Neural cell (in vitro differentiated cells): ENCODE results near the gene ABHD12. TPM values are rescaled to one million over a fixed set of nuclear protein-coding genes. Genes with fewer than 3 reads are reported as not detected.

Experiments
- H2AFZ ChIP-seq: fragments of 200-600, 300-800 bp; sonication (generic), shearing (Covaris generic); 2 replicates; pipeline ENCODE4 v1.6.0; 2014; ENCODE audit warnings: low read depth, mild to moderate bottlenecking, antibody characterized with exemption, low read length, moderate library complexity
- H3F3A ChIP-seq: fragments of 200-600 bp; shearing (Covaris generic); 2 replicates; pipeline ENCODE4 v1.6.1; 2016; ENCODE audit warnings: mild to moderate bottlenecking, moderate library complexity, mixed read lengths, antibody characterized with exemption, low read length; ENCODE audit not compliant: insufficient read depth, poor library complexity, severe bottlenecking
- H3K27ac ChIP-seq: fragments of 200-600, 300-800 bp; sonication (generic), shearing (Covaris generic); 2 replicates; pipeline ENCODE4 v1.5.1; 2014; ENCODE audit warnings: mild to moderate bottlenecking, low read length, moderate library complexity
- H3K27me3 ChIP-seq: fragments of 300-800, 200-600 bp; sonication (generic), shearing (Covaris generic); 2 replicates; pipeline ENCODE4 v1.6.0; 2014; ENCODE audit warnings: mild to moderate bottlenecking, low read depth, low read length, moderate library complexity; ENCODE audit not compliant: insufficient read depth
- H3K36me3 ChIP-seq: fragments of 300-800, 200-600 bp; sonication (generic), shearing (Covaris generic); 2 replicates; pipeline ENCODE4 v1.5.1; 2014; ENCODE audit warnings: mild to moderate bottlenecking, antibody characterized with exemption, low read length, moderate library complexity; ENCODE audit not compliant: insufficient read depth
- H3K4me2 ChIP-seq: fragments of 300-800, 200-600 bp; sonication (generic), shearing (Covaris generic); 2 replicates; pipeline ENCODE4 v1.6.0; 2014; ENCODE audit warnings: mild to moderate bottlenecking, low read length
- H3K4me3 ChIP-seq: fragments of 300-800, 200-600 bp; sonication (generic), shearing (Covaris generic); 2 replicates; pipeline ENCODE4 v1.5.1; 2014; ENCODE audit warnings: mild to moderate bottlenecking, low read length, moderate library complexity
- H3K79me2 ChIP-seq: fragments of 200-600 bp; shearing (Covaris generic); replicated peaks from 2 replicates; pipeline ENCODE4 v1.6.0; 2014; ENCODE audit warnings: mild to moderate bottlenecking, low read length, moderate library complexity; ENCODE audit not compliant: insufficient read depth
- H3K9ac ChIP-seq: fragments of 300-800, 200-600 bp; sonication (generic), shearing (Covaris generic); 2 replicates; pipeline ENCODE4 v1.6.1; 2016; ENCODE audit warnings: mild to moderate bottlenecking, low read length, mixed read lengths
- H3K9me2 ChIP-seq: fragments of 200-600 bp; shearing (Covaris generic); 2 replicates; pipeline ENCODE4 v1.6.1; 2016; ENCODE audit warnings: mild to moderate bottlenecking, low read length, mixed read lengths; ENCODE audit not compliant: insufficient read depth
- H3K9me3 ChIP-seq: fragments of 200-600, 300-800 bp; sonication (generic), shearing (Covaris generic); 2 replicates; pipeline ENCODE4 v1.6.1; 2016; ENCODE audit warnings: mild to moderate bottlenecking, mixed run types, low read length, moderate library complexity, mixed read lengths
- H4K20me1 ChIP-seq: fragments of 200-600 bp; shearing (Covaris generic); 2 replicates; pipeline ENCODE4 v1.6.1; 2016; ENCODE audit warnings: mild to moderate bottlenecking, mixed run types; ENCODE audit not compliant: insufficient read depth
- CTCF ChIP-seq: fragments of 450-650 bp; IDR thresholded peaks from 2 replicates; pipeline ENCODE4 v1.5.1; 2014; ENCODE audit warnings: antibody characterized with exemption, mild to moderate bottlenecking, moderate library complexity; ENCODE audit not compliant: poor library complexity, severe bottlenecking
- EP300 ChIP-seq: fragments of 450-650 bp; conservative IDR thresholded peaks from 2 replicates; pipeline ENCODE4 v1.6.1; 2014; ENCODE audit warnings: antibody characterized with exemption, mild to moderate bottlenecking, moderate library complexity; ENCODE audit not compliant: poor library complexity, severe bottlenecking
- EZH2 ChIP-seq: fragments of 200-600, 300-800 bp; shearing (Covaris generic), sonication (generic); IDR thresholded peaks from 2 replicates; pipeline ENCODE4 v1.6.1; 2014; ENCODE audit warnings: antibody characterized with exemption, low read length, borderline replicate concordance, mild to moderate bottlenecking; ENCODE audit not compliant: insufficient read depth, poor library complexity, severe bottlenecking
- MXI1 ChIP-seq: fragments of 450-650 bp; conservative IDR thresholded peaks from 2 replicates; pipeline ENCODE4 v1.6.1; 2014; ENCODE audit warnings: antibody characterized with exemption, mild to moderate bottlenecking; ENCODE audit not compliant: poor library complexity, severe bottlenecking
- POLR2AphosphoS5 ChIP-seq: IDR thresholded peaks from 2 replicates; pipeline ENCODE4 v1.6.1; 2012
- RAD21 ChIP-seq: fragments of 450-650 bp; conservative IDR thresholded peaks from 2 replicates; pipeline ENCODE4 v1.6.1; 2014; ENCODE audit warnings: antibody characterized with exemption, mild to moderate bottlenecking, moderate library complexity
- REST ChIP-seq: IDR thresholded peaks from 2 replicates; pipeline ENCODE4 v1.6.1; 2012; ENCODE audit warnings: borderline replicate concordance
- SMC3 ChIP-seq: fragments of 450-650 bp; conservative IDR thresholded peaks from 2 replicates; pipeline ENCODE4 v1.6.1; 2014; ENCODE audit warnings: antibody characterized with exemption, mild to moderate bottlenecking, moderate library complexity; ENCODE audit not compliant: poor library complexity
- polyA plus RNA-seq: library from polyadenylated mRNA; depleted of rRNA; stranded (reverse); fragments of >200 nt; gene quantifications from 2 replicates; pipeline ENCODE4 v1.2.3, GENCODE V29; 2014

Gene ABHD12
- polyA plus RNA-seq, 1 donor from 2014 or later, result 32.3 TPM

- H3K27ac ChIP-seq, result no peak overlapping the region
- TF ChIP-seq EP300 (no peak), EZH2 (no peak), MXI1 (no peak), CTCF (no peak), RAD21 (no peak), REST (no peak), POLR2AphosphoS5 (no peak)
- no peaks in the 10 kb centered on the region for H3K9me2 ChIP-seq
- no peak overlapping the region for H3K4me3 ChIP-seq
- no peak overlapping the region for H3K9ac ChIP-seq
- peaks cover 80% of the 10 kb centered on the region for H3K79me2 ChIP-seq
- H3K36me3 ChIP-seq, result no peaks in the 10 kb centered on the region
- no peaks in the 10 kb centered on the region for H3K27me3 ChIP-seq
- H3K4me2 ChIP-seq, result no peak overlapping the region
- H2AFZ ChIP-seq, result no peak overlapping the region
- H3F3A ChIP-seq, result peaks cover 4% of the 10 kb centered on the region
- H3K9me3 ChIP-seq, result no peaks in the 10 kb centered on the region
- H4K20me1 ChIP-seq, result no peaks in the 10 kb centered on the region
Measured at GRCh38 chr20:25253606-25254275, 136.9 kb downstream of the ABHD12 start.

- Histone ChIP-seq H3K9ac (no peak overlapping the region), H4K20me1 (no peaks in the 10 kb centered on the region), H3K9me3 (no peaks in the 10 kb centered on the region), H3K9me2 (no peaks in the 10 kb centered on the region), H3K79me2 (peaks cover 76% of the 10 kb centered on the region), H3K4me2 (no peak overlapping the region), H3K4me3 (no peak overlapping the region), H2AFZ (no peak overlapping the region), H3F3A (peaks cover 5% of the 10 kb centered on the region), H3K27ac (no peak overlapping the region), H3K36me3 (no peaks in the 10 kb centered on the region), H3K27me3 (no peaks in the 10 kb centered on the region)
- TF ChIP-seq MXI1, result no peak
- TF ChIP-seq CTCF, result no peak
- no peak for TF ChIP-seq SMC3
- no peak for TF ChIP-seq RAD21
Measured at GRCh38 chr20:25252686-25253421, 137.8 kb downstream of the ABHD12 start.
